Measurements from ENCODE around the gene RPL12. TPM values are rescaled to one million over a fixed set of nuclear protein-coding genes. Genes with fewer than 3 reads are reported as not detected.

The RPL12 gene
- total RNA-seq = 1,541 and 1,573 TPM in 2 replicates

DNA sequence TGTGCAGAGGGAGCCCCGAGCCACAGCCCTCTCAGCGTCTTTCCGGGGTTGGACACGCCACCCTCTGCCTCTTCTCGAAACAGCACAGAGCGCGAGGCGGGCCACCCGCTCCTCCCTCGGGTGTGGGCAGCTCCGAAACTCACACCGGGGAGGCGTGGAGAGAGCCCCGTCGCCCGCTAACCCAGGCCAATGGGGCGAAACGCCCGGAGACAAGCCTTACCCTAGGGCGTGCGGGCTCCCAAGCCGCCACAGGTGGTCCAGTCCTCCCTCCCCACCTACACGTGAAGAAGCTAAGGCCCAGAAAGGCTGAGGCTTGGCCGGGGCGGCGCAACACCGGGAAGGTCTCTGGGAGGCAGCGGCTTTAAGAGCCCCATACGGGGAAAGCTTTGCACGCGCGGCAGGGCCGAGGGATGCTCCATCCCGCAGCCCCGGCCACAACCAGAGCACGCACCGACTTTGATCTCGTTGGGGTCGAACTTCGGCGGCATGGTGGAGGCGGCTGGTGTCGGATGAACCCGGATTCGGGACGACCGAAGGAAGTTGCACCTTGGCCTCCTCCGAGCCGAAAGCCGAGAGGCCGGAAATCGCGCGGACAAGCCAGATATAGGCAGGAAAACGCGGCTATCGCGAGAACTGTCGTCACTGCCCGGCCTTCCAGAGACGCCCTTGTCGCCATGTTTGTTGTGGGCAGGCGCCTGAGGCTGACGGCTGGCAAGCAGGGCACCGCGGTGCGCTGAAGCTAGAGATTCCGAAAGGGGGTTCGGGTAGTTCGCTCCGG is at the start of gene RPL12, which contains the start of gene LRSAM1:
TSS of gene RPL12 (minus strand) at position 577 of the 778 bp plus-strand sequence. CDS start at position 488, 89 bp downstream.
TSS of gene LRSAM1 (plus strand) at position 681 of the 778 bp plus-strand sequence. CDS start 3,018 bp downstream, outside the sequence.

GRCh38 chr9:127423934-127424675 is 27.1 kb downstream of the RPL12 start, which contains the start of gene ZNF79:
Gene ZNF79 (plus strand): TSS chr9:127424382. CDS start chr9:127424788, 406 bp downstream.

Other genes starting within 250 kb of the RPL12 start
- 1.3 and 3.0 TPM in 2 replicates for gene GARNL3, start 186.6 kb downstream of the RPL12 start, total RNA-seq
- 5.7 and 6.8 TPM in 2 replicates for gene SLC2A8, start 54.2 kb downstream of the RPL12 start, total RNA-seq
- gene ZNF79, start 27.0 kb downstream of the RPL12 start, total RNA-seq = 6.5 and 9.5 TPM in 2 replicates
- 8.9 and 9.6 TPM in 2 replicates for gene LRSAM1, start 104 bp upstream of the RPL12 start, total RNA-seq
- 9.4 and 13.0 TPM in 2 replicates for gene STXBP1, start 160.9 kb upstream of the RPL12 start, total RNA-seq